Measurements from ENCODE around the gene SYTL4.

DNA sequence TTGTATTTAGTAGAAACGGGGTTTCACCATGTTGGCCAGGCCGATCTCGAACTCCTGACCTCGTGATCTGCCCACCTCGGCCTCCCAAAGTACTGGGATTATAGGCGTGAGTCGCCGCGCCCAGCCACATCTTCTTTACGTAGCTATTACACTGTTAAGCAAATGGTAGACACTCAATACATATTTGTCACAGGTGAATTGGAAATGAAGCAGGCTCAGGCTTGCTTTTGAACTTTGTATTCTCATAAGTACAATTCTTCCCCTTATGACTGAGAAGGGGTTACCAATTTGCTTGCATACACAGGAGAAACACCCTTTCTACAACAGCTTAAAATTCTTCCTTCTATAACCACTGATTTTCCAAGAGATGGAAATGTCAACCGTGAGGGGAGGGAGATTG, 88.7 kb downstream of the SYTL4 start:
- TF ChIP-seq, protein P1, sequence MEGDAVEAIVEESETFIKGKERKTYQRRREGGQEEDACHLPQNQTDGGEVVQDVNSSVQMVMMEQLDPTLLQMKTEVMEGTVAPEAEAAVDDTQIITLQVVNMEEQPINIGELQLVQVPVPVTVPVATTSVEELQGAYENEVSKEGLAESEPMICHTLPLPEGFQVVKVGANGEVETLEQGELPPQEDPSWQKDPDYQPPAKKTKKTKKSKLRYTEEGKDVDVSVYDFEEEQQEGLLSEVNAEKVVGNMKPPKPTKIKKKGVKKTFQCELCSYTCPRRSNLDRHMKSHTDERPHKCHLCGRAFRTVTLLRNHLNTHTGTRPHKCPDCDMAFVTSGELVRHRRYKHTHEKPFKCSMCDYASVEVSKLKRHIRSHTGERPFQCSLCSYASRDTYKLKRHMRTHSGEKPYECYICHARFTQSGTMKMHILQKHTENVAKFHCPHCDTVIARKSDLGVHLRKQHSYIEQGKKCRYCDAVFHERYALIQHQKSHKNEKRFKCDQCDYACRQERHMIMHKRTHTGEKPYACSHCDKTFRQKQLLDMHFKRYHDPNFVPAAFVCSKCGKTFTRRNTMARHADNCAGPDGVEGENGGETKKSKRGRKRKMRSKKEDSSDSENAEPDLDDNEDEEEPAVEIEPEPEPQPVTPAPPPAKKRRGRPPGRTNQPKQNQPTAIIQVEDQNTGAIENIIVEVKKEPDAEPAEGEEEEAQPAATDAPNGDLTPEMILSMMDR (conservative IDR thresholded peaks at IDR 0.05; ENCODE audit: low read depth, low read length), result no peak
- TF ChIP-seq EZH2 (IDR thresholded peaks at IDR 0.05; ENCODE audit: low read length, unreplicated experiment), result no peak

Data from PC-3 (cell line).